Gastroesophageal sphincter (tissue), 4 donors: ENCODE measurements around the gene PDCL2. TPM values are rescaled to one million over a fixed set of nuclear protein-coding genes. Genes with fewer than 3 reads are reported as not detected.

Experiments used
- ATAC-seq: fragments of 150-250 bp; one replicate; pipeline ENCODE4 v1.9.1; 2016; ENCODE audit warnings: mild to moderate bottlenecking, moderate library complexity
- H3K27ac ChIP-seq, 4 donors: fragments of 200-600 bp; sonication (generic) in 3 of 4; 1 replicate in 3 of 4; 2 replicates in 1 of 4; pipeline ENCODE4 v1.5.1; 2016 to 2019
- H3K27me3 ChIP-seq: fragments of 200-600 bp; sonication (generic); one replicate; pipeline ENCODE4 v1.5.1; 2019
- H3K36me3 ChIP-seq, 2 donors: fragments of 200-600 bp; sonication (generic); one replicate each; pipeline ENCODE4 v1.5.1; 2019; ENCODE audit warnings: control low read depth in 1 of 2
- H3K4me1 ChIP-seq, 3 donors: fragments of 200-600 bp; sonication (generic); 1 replicate in 2 of 3; 2 replicates in 1 of 3; pipeline ENCODE4 v1.5.1; 2016 to 2019; ENCODE audit warnings: control low read depth in 2 of 3
- H3K4me3 ChIP-seq, 2 donors: fragments of 200-600 bp; sonication (generic); one replicate each; pipeline ENCODE4 v1.5.1; 2019; ENCODE audit warnings: mild to moderate bottlenecking in 1 of 2, moderate library complexity in 1 of 2
- H3K9me3 ChIP-seq, 3 donors: fragments of 200-600 bp; sonication (generic); one replicate each; pipeline ENCODE4 v1.5.1; 2017 to 2019; ENCODE audit warnings: control low read depth in 2 of 3
- CTCF ChIP-seq, 4 experiments: fragments of 200-600 bp in 2 of 4; fragments of 450-650 bp in 2 of 4; sonication (generic) in 1 of 4; IDR thresholded peaks; one replicate each; pipeline ENCODE4 v1.5.1; 2017 to 2019; ENCODE audit warnings: antibody characterized with exemption in 4 of 4, mild to moderate bottlenecking in 2 of 4, moderate library complexity in 2 of 4
- EP300 ChIP-seq: sonication (generic); formaldehyde crosslinking; IDR thresholded peaks from one replicate; pipeline ENCODE4 v1.6.1; 2017; ENCODE audit warnings: antibody characterized with exemption, mild to moderate bottlenecking
- POLR2A ChIP-seq, 2 donors: fragments of 450-650 bp; IDR thresholded peaks; one replicate each; pipeline ENCODE4 v1.6.1; 2017; ENCODE audit warnings: antibody characterized with exemption in 2 of 2, mild to moderate bottlenecking in 2 of 2, moderate library complexity in 1 of 2
- POLR2AphosphoS5 ChIP-seq: sonication (generic); formaldehyde crosslinking; IDR thresholded peaks from one replicate; pipeline ENCODE4 v1.6.1; 2017; ENCODE audit warnings: antibody characterized with exemption
- WGBS, 2 donors: methylation state at CpG; one replicate each; pipeline ENCODE4 v1.1.5; 2018; ENCODE audit warnings: low coverage in 1 of 2; 5-methylcytosine and 5-hydroxymethylcytosine counted together
- total RNA-seq, 4 donors: library from RNA; depleted of rRNA; stranded (reverse); fragments of >200 nt; gene quantifications; one replicate each; pipeline ENCODE4 v1.1.0, GENCODE V29; 2016

PDCL2 gene
- not detected for total RNA-seq

- TF ChIP-seq EP300 (no peak), POLR2A (IDR thresholded peaks at IDR 0.05) (no peak), POLR2AphosphoS5 (no peak), CTCF (IDR thresholded peaks at IDR 0.05) (no peak)
- Histone ChIP-seq H3K9me3 (peaks cover 0 to 14% (median 0%) of the 10 kb centered on the region in 3 donors), H3K4me1 (no peaks in the 10 kb centered on the region), H3K4me3 (no peak within 1 kb of the TSS), H3K27me3 (no peaks in the 10 kb centered on the region), H3K27ac (no peak within 1 kb of the TSS), H3K36me3 (no peaks in the 10 kb centered on the region)
- WGBS, 2 donors = 85% methylated on average over 4 of the region's 24 CpGs; no CpG with 5 or more reads in 1 of the 2 donors
- ATAC-seq = no peak
Observed at GRCh38 chr4:55592014-55592413, at the start of gene PDCL2. PDCL2 (minus strand) TSS chr4:55592245; CDS start chr4:55592109, 136 bp downstream.

GRCh38 chr4:55637272-55637820 is 45.3 kb upstream of the PDCL2 start:
- Histone ChIP-seq H3K4me1 (peaks cover 0 to 17% (median 13%) of the 10 kb centered on the region in 3 donors), H3K9me3 (no peaks in the 10 kb centered on the region), H3K36me3 (no peaks in the 10 kb centered on the region), H3K4me3 (no peak overlapping the region), H3K27me3 (peaks cover 71% of the 10 kb centered on the region), H3K27ac (no peak overlapping the region)
- WGBS, 2 donors = 44 to 55% methylated on average over 4 to 8 of the region's 12 CpGs
- no peak for TF ChIP-seq POLR2AphosphoS5
- TF ChIP-seq CTCF (IDR thresholded peaks at IDR 0.05) = no peak
- TF ChIP-seq POLR2A (IDR thresholded peaks at IDR 0.05) = no peak
- TF ChIP-seq EP300 = no peak
- ATAC-seq = no peak

GRCh38 chr4:55636656-55636999 is 44.6 kb upstream of the PDCL2 start:
- Histone ChIP-seq H3K4me3 (peak overlapping the region in 1 of 2 donors; percentile 48), H3K27me3 (peaks cover 77% of the 10 kb centered on the region), H3K36me3 (no peaks in the 10 kb centered on the region), H3K27ac (no peak overlapping the region), H3K4me1 (peaks cover 0 to 17% (median 13%) of the 10 kb centered on the region in 3 donors), H3K9me3 (no peaks in the 10 kb centered on the region)
- no peak for ATAC-seq
- TF ChIP-seq CTCF (IDR thresholded peaks at IDR 0.05) (no peak), EP300 (no peak), POLR2A (IDR thresholded peaks at IDR 0.05) (no peak), POLR2AphosphoS5 (no peak)
- WGBS, 2 donors = 12 to 33% methylated on average over 2 to 6 of the region's 7 CpGs

GRCh38 chr4:55635741-55636655 is 44.0 kb upstream of the PDCL2 start, which contains the start of gene NMU:
NMU (minus strand) TSS chr4:55636298; CDS start chr4:55636192, 106 bp downstream.
- no peaks in the 10 kb centered on the region for H3K9me3 ChIP-seq
- no peaks in the 10 kb centered on the region for H3K36me3 ChIP-seq
- H3K4me3 ChIP-seq = peak within 1 kb of the TSS in 1 of 2 donors; percentile 48
- peaks cover 0 to 17% (median 13%) of the 10 kb centered on the region in 3 donors for H3K4me1 ChIP-seq
- ATAC-seq = peak; percentile 68
- no peak for TF ChIP-seq EP300
- TF ChIP-seq CTCF (IDR thresholded peaks at IDR 0.05) = peak in 1 of 4 experiments; percentile 28
- peaks cover 83% of the 10 kb centered on the region for H3K27me3 ChIP-seq
- WGBS, 2 donors = 0 to 2% methylated on average over 4 to 34 of the region's 80 CpGs
- no peak within 1 kb of the TSS for H3K27ac ChIP-seq
